Activated T-helper 1 cell treated with anti-CD3 and anti-CD28 coated beads, Interleukin-12 subunit alpha, Interleukin-12 subunit beta, Interleukin-2, Interleukin-4 antibody, amounts not matched to agents 30 ng/mL and 10 ng/mL and 1 ng/mL, durations not matched to agents 14 hours and 24 hours and 36 hours (primary cell): Measurements from ENCODE around the gene BRI3. TPM values are rescaled to one million over a fixed set of nuclear protein-coding genes. Genes with fewer than 3 reads are reported as not detected.

Source experiments
- DNase-seq: peaks from one replicate; pipeline ENCODE4 v3.0.0; 2021; ENCODE audit warnings: low spot score
- H3K27ac Mint-ChIP-seq: one replicate; pipeline ENCODE4 v1.8.0; 2021; ENCODE audit warnings: mild to moderate bottlenecking, mixed read lengths
- H3K27me3 Mint-ChIP-seq: one replicate; pipeline ENCODE4 v1.8.0; 2022; ENCODE audit warnings: mild to moderate bottlenecking, moderate library complexity, mixed read lengths; ENCODE audit not compliant: insufficient read depth
- H3K36me3 Mint-ChIP-seq: one replicate; pipeline ENCODE4 v1.8.0; 2021; ENCODE audit warnings: low read depth, mixed read lengths
- H3K4me1 Mint-ChIP-seq: one replicate; pipeline ENCODE4 v1.8.0; 2021; ENCODE audit warnings: low read depth, mixed read lengths
- H3K4me3 Mint-ChIP-seq: one replicate; pipeline ENCODE4 v1.8.0; 2021; ENCODE audit warnings: mild to moderate bottlenecking, moderate library complexity, mixed read lengths
- H3K9me3 Mint-ChIP-seq: one replicate; pipeline ENCODE4 v1.8.0; 2021; ENCODE audit warnings: mixed read lengths
- intact Hi-C: fragments of 100-400 bp; cut with micrococcal nuclease; formaldehyde crosslinking; loops from one replicate; pipeline ENCODE4 v1.15.1; 2024
- total RNA-seq: library from RNA; stranded (reverse); gene quantifications from 2 replicates; pipeline ENCODE4 v1.2.3, GENCODE V29; 2022

Gene BRI3
- total RNA-seq, 1 donor from 2014 or later = 67.1 TPM

GRCh38 chr7:98334081-98334480 is 52.6 kb downstream of the BRI3 start:
- intact Hi-C loops = no loop called here
- Mint-ChIP-seq H3K9me3 (peaks cover 7% of the 10 kb centered on the region), H3K27me3 (no peaks in the 10 kb centered on the region), H3K36me3 (no peaks in the 10 kb centered on the region), H3K4me1 (no peaks in the 10 kb centered on the region), H3K4me3 (no peak overlapping the region), H3K27ac (no peak overlapping the region)
- DNase-seq = no peak

GRCh38 chr7:98335411-98335977 is 54.0 kb downstream of the BRI3 start:
- peaks cover 10% of the 10 kb centered on the region for H3K9me3 Mint-ChIP-seq
- H3K4me3 Mint-ChIP-seq = no peak overlapping the region
- DNase-seq = no peak
- no peaks in the 10 kb centered on the region for H3K36me3 Mint-ChIP-seq
- H3K4me1 Mint-ChIP-seq = no peaks in the 10 kb centered on the region
- H3K27me3 Mint-ChIP-seq = no peaks in the 10 kb centered on the region
- intact Hi-C loops = no loop called here
- H3K27ac Mint-ChIP-seq = no peak overlapping the region

GRCh38 chr7:98338441-98338840 is 57.0 kb downstream of the BRI3 start:
- Mint-ChIP-seq H3K4me1 (no peaks in the 10 kb centered on the region), H3K27me3 (no peaks in the 10 kb centered on the region), H3K9me3 (peaks cover 3% of the 10 kb centered on the region), H3K4me3 (no peak overlapping the region), H3K36me3 (no peaks in the 10 kb centered on the region), H3K27ac (no peak overlapping the region)
- no peak for DNase-seq
- intact Hi-C loops = no loop called here

GRCh38 chr7:98339043-98339442 is 57.6 kb downstream of the BRI3 start:
- Mint-ChIP-seq H3K27ac (no peak overlapping the region), H3K9me3 (peaks cover 3% of the 10 kb centered on the region), H3K27me3 (no peaks in the 10 kb centered on the region), H3K4me1 (no peaks in the 10 kb centered on the region), H3K36me3 (no peaks in the 10 kb centered on the region), H3K4me3 (no peak overlapping the region)
- no peak for DNase-seq
- intact Hi-C loops = no loop called here

- H3K27ac Mint-ChIP-seq = no peak overlapping the region
- H3K4me1 Mint-ChIP-seq = no peaks in the 10 kb centered on the region
- no peak overlapping the region for H3K4me3 Mint-ChIP-seq
- H3K9me3 Mint-ChIP-seq = peaks cover 3% of the 10 kb centered on the region
- H3K36me3 Mint-ChIP-seq = no peaks in the 10 kb centered on the region
- intact Hi-C loops = no loop called here
- no peaks in the 10 kb centered on the region for H3K27me3 Mint-ChIP-seq
- no peak for DNase-seq
These were observed 59.6 kb downstream of the BRI3 start for GRCh38 chr7:98341106-98341505.

Other genes with a start within 250 kb of the BRI3 start
- 14.9 and 17.7 TPM in 2 replicates for gene LMTK2, start 174.8 kb upstream of the BRI3 start, total RNA-seq
- gene BHLHA15, start 70.2 kb upstream of the BRI3 start, total RNA-seq = 0.57 and 0.73 TPM in 2 replicates
- 49.1 and 53.6 TPM in 2 replicates for gene TECPR1, start 29.5 kb upstream of the BRI3 start, total RNA-seq
- gene BAIAP2L1, start 119.4 kb downstream of the BRI3 start, total RNA-seq = 1.7 and 2.7 TPM in 2 replicates